OCI-LY3 (cell line): Measurements from ENCODE around the gene CLDN16.

Source experiments
- H2AFZ ChIP-seq: fragments of 200-600, 300-600 bp; shearing (Covaris generic); 2 replicates; pipeline ENCODE4 v1.6.0; 2014; ENCODE audit warnings: antibody characterized with exemption, low read depth, low read length
- H3K27ac ChIP-seq: fragments of 200-600, 300-600 bp; sonication (generic); 2 replicates; pipeline ENCODE4 v1.5.1; 2014; ENCODE audit warnings: mild to moderate bottlenecking, low read length, moderate library complexity, mixed read lengths
- H3K27me3 ChIP-seq: fragments of 200-600, 300-600 bp; sonication (generic); 2 replicates; pipeline ENCODE4 v1.6.1; 2014; ENCODE audit warnings: low read depth, low read length, mixed read lengths
- H3K36me3 ChIP-seq: fragments of 200-600, 300-600 bp; sonication (generic); replicated peaks from 2 replicates; pipeline ENCODE3; 2014; ENCODE audit warnings: low read depth, low read length, mixed read lengths
- H3K4me1 ChIP-seq: fragments of 300-600, 200-600 bp; sonication (generic); 2 replicates; pipeline ENCODE4 v1.6.1; 2014; ENCODE audit warnings: low read length, mixed read lengths
- H3K4me2 ChIP-seq: fragments of 200-600, 300-600 bp; sonication (generic); 2 replicates; pipeline ENCODE4 v1.6.1; 2014; ENCODE audit warnings: low read length, mixed read lengths
- H3K4me3 ChIP-seq: fragments of 300-600, 200-600 bp; sonication (generic); 2 replicates; pipeline ENCODE4 v1.5.1; 2014; ENCODE audit warnings: antibody characterized with exemption, mild to moderate bottlenecking, low read length, moderate library complexity
- H3K79me2 ChIP-seq: fragments of 300-600, 200-600 bp; shearing (Covaris generic); 2 replicates; pipeline ENCODE4 v1.6.1; 2014; ENCODE audit warnings: mild to moderate bottlenecking, low read length, mixed read lengths
- H3K9ac ChIP-seq: fragments of 300-600, 200-600 bp; shearing (Covaris generic); 2 replicates; pipeline ENCODE4 v1.6.0; 2014; ENCODE audit warnings: mild to moderate bottlenecking, low read length, moderate library complexity
- H3K9me3 ChIP-seq: fragments of 200-600, 300-600 bp; shearing (Covaris generic); 2 replicates; pipeline ENCODE4 v1.6.1; 2014; ENCODE audit warnings: low read length, mixed read lengths; ENCODE audit not compliant: insufficient read depth
- H4K20me1 ChIP-seq: fragments of 200-600, 300-600 bp; sonication (generic); 2 replicates; pipeline ENCODE4 v1.6.1; 2016; ENCODE audit warnings: low read length, mixed read lengths; ENCODE audit not compliant: insufficient read depth
- EZH2phosphoT487 ChIP-seq: fragments of 200-600 bp; shearing (Covaris generic); IDR thresholded peaks from 2 replicates; pipeline ENCODE4 v1.6.1; 2018; ENCODE audit warnings: antibody characterized with exemption, mixed run types, low read depth
- TF ChIP-seq, protein P1 (sequence below): fragments of 200-600, 300-600 bp; sonication (generic); IDR thresholded peaks from 2 replicates; pipeline ENCODE4 v1.5.1; 2014; ENCODE audit warnings: antibody characterized with exemption, low read length, low read depth

Gene CLDN16

GRCh38 chr3:190356246-190356645 lies 31.7 kb upstream of the CLDN16 start:
- Histone ChIP-seq H3K4me1 (peaks cover 7% of the 10 kb centered on the region; the same call in 1 of the 2 replicates), H3K9ac (no peak overlapping the region), H4K20me1 (no peaks in the 10 kb centered on the region), H3K27ac (no peak overlapping the region), H3K79me2 (no peaks in the 10 kb centered on the region), H3K4me3 (no peak overlapping the region), H3K4me2 (no peak overlapping the region), H2AFZ (no peak overlapping the region), H3K27me3 (no peaks in the 10 kb centered on the region), H3K36me3 (no peaks in the 10 kb centered on the region), H3K9me3 (no peaks in the 10 kb centered on the region)
- TF ChIP-seq EZH2phosphoT487: no peak
- TF ChIP-seq, protein P1, sequence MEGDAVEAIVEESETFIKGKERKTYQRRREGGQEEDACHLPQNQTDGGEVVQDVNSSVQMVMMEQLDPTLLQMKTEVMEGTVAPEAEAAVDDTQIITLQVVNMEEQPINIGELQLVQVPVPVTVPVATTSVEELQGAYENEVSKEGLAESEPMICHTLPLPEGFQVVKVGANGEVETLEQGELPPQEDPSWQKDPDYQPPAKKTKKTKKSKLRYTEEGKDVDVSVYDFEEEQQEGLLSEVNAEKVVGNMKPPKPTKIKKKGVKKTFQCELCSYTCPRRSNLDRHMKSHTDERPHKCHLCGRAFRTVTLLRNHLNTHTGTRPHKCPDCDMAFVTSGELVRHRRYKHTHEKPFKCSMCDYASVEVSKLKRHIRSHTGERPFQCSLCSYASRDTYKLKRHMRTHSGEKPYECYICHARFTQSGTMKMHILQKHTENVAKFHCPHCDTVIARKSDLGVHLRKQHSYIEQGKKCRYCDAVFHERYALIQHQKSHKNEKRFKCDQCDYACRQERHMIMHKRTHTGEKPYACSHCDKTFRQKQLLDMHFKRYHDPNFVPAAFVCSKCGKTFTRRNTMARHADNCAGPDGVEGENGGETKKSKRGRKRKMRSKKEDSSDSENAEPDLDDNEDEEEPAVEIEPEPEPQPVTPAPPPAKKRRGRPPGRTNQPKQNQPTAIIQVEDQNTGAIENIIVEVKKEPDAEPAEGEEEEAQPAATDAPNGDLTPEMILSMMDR: no peak

GRCh38 chr3:190357468-190357867 lies 30.5 kb upstream of the CLDN16 start:
- Histone ChIP-seq H3K9ac (no peak overlapping the region), H2AFZ (no peak overlapping the region; the same call in 1 of the 2 replicates), H3K4me1 (peaks cover 7% of the 10 kb centered on the region; the same call in 1 of the 2 replicates), H3K9me3 (no peaks in the 10 kb centered on the region), H3K27me3 (no peaks in the 10 kb centered on the region), H3K4me2 (no peak overlapping the region), H3K79me2 (no peaks in the 10 kb centered on the region), H4K20me1 (no peaks in the 10 kb centered on the region), H3K27ac (no peak overlapping the region), H3K4me3 (no peak overlapping the region), H3K36me3 (no peaks in the 10 kb centered on the region)
- TF ChIP-seq, protein P1: no peak

GRCh38 chr3:190359813-190360212 lies 28.1 kb upstream of the CLDN16 start:
- Histone ChIP-seq H3K9me3 (no peaks in the 10 kb centered on the region), H4K20me1 (no peaks in the 10 kb centered on the region), H3K27me3 (no peaks in the 10 kb centered on the region), H3K27ac (no peak overlapping the region), H3K36me3 (no peaks in the 10 kb centered on the region), H3K4me3 (no peak overlapping the region), H3K9ac (no peak overlapping the region), H3K79me2 (no peaks in the 10 kb centered on the region), H3K4me1 (peaks cover 7% of the 10 kb centered on the region; the same call in 1 of the 2 replicates), H3K4me2 (no peak overlapping the region), H2AFZ (no peak overlapping the region)
- TF ChIP-seq, protein P1: no peak
- no peak for TF ChIP-seq EZH2phosphoT487

DNA sequence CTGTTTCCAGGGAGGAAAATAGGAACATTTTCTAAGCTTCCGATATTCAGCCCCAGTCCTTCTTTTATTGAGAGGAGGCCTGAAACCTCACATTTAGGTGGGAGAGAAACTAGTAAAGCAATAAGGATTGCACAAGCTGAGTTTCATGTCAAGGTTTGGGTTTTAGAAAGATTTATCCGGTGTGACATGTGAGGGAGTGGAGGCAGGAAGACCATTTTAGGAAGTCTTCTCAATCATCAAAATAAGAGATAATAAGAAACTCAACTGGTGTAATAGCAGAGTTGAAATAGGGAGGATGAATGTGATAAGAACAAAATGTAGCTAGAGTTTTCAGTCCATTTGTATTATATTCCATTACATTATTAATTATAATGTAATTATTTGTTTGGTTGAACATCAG lies 27.7 kb upstream of the CLDN16 start:
- no peak overlapping the region for H3K4me2 ChIP-seq
- no peak overlapping the region for H2AFZ ChIP-seq
- no peaks in the 10 kb centered on the region for H3K79me2 ChIP-seq
- H3K4me3 ChIP-seq: no peak overlapping the region
- TF ChIP-seq, protein P1: no peak
- no peak for TF ChIP-seq EZH2phosphoT487
- no peaks in the 10 kb centered on the region for H4K20me1 ChIP-seq
- H3K27ac ChIP-seq: no peak overlapping the region
- peaks cover 7% of the 10 kb centered on the region; the same call in 1 of the 2 replicates for H3K4me1 ChIP-seq
- H3K9me3 ChIP-seq: no peaks in the 10 kb centered on the region
- H3K9ac ChIP-seq: no peak overlapping the region
- no peaks in the 10 kb centered on the region for H3K36me3 ChIP-seq
- no peaks in the 10 kb centered on the region for H3K27me3 ChIP-seq
